Mucosa of rectum (tissue), 2 donors: Measurements from ENCODE around the gene PIP4K2C.

ENCODE experiments used
- H3K27ac ChIP-seq, 2 donors: one replicate each; pipeline ENCODE4 v1.7.0; 2013; ENCODE audit warnings: inconsistent platforms in 2 of 2, low read depth in 2 of 2, low read length in 2 of 2
- H3K27me3 ChIP-seq, 2 donors: one replicate each; pipeline ENCODE4 v1.7.0; 2013; ENCODE audit warnings: low read length in 2 of 2; ENCODE audit not compliant: control insufficient read depth in 2 of 2, insufficient read depth in 2 of 2
- H3K36me3 ChIP-seq, 2 donors: one replicate each; pipeline ENCODE4 v1.7.0; 2013; ENCODE audit warnings: low read length in 2 of 2; ENCODE audit not compliant: control insufficient read depth in 2 of 2, insufficient read depth in 2 of 2
- H3K4me1 ChIP-seq, 2 donors: one replicate each; pipeline ENCODE4 v1.7.0; 2013; ENCODE audit warnings: low read length in 2 of 2, mild to moderate bottlenecking in 1 of 2; ENCODE audit not compliant: control insufficient read depth in 2 of 2, insufficient read depth in 2 of 2
- H3K4me3 ChIP-seq, 2 donors: one replicate each; pipeline ENCODE4 v1.7.0; 2013; ENCODE audit warnings: low read length in 2 of 2
- H3K9ac ChIP-seq, 2 donors: one replicate each; pipeline ENCODE4 v1.7.0; 2013; ENCODE audit warnings: low read length in 2 of 2, low read depth in 1 of 2, mild to moderate bottlenecking in 1 of 2
- H3K9me3 ChIP-seq, 2 donors: one replicate each; pipeline ENCODE4 v1.7.0; 2013; ENCODE audit warnings: low read length in 2 of 2; ENCODE audit not compliant: control insufficient read depth in 2 of 2
- donor health status: healthy.
- donor health status: Normal muscosa, but diverticular disease.

The PIP4K2C gene

DNA sequence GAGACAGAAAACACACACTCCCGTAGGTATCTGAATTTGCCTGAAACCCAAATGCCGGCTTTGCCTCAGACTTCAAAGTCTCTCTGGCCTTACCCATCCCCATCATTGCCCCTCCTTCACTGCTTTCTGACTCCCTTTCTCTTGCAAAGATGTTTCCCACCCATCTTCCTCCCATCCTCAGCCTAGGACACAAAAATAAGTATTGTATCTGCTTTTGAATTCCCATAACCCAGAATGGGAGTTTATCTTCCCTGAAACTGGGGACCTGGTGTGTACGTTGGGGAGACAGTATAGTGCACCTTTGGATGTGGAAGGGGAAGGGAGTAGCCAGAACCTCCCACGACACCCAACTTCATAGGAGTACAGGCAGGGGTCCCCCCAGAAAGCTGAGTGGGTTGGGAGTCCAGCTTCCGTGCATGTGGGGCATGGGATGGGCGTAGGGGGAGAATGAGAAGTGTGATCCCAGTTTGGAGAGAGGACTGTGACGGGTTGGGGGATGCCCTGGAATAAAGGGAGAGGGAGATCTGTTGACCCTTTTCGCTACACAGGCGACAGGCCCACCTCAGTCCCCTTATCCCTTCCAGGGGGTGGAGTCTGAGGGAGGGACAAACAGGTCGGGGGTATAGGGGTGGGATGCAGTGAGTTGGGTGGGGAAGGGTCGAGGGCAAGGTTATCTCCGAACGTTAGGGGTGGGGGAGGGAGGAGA is 41.6 kb upstream of the PIP4K2C start:
- Histone ChIP-seq H3K4me3 (peak overlapping the region; percentile 43 to 63), H3K27ac (no peak overlapping the region), H3K27me3 (peaks cover 20 to 26% of the 10 kb centered on the region in 2 donors), H3K36me3 (no peaks in the 10 kb centered on the region), H3K9ac (no peak overlapping the region), H3K4me1 (peaks cover 12 to 18% of the 10 kb centered on the region in 2 donors), H3K9me3 (no peaks in the 10 kb centered on the region)

DNA sequence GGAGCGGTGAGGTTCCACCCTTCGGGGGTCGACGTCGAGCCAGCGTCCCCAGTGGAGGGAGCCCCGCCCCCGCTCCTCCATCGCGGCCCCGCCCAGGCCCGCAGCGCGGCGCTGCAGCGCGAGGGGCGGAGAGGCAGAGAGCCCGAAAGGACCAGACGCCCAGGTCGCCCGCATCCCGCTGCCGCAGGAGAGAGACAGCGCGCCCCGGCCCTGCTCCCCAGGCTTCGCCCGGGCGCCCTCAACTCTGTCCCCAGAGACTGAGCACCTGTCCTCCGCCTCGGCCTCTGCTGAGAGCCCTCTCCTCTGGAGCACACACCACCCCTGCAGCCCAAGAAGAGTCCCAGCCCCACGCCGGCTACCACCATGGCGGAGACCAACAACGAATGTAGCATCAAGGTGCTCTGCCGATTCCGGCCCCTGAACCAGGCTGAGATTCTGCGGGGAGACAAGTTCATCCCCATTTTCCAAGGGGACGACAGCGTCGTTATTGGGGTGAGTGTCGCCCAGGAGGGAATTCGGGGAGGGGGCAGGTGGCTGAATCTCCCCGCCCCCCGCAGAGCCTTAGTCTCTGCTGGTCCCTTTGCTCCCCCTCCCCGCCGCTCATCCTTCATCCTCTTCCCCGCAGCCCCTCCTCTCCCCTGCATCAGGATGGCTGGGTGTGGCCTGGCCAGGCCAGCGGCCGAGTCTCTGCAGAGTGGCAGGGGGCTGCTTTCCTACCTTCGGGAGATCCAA is 40.9 kb upstream of the PIP4K2C start, which contains the start of gene KIF5A:
TSS of gene KIF5A (plus strand) at position 136 of the 732 bp plus-strand sequence. CDS start at position 364, 228 bp downstream.
- H3K4me1 ChIP-seq = peaks cover 12 to 14% of the 10 kb centered on the region in 2 donors
- H3K9me3 ChIP-seq = no peaks in the 10 kb centered on the region
- H3K9ac ChIP-seq = peak within 1 kb of the TSS in 1 of 2 donors; percentile 63
- no peaks in the 10 kb centered on the region for H3K36me3 ChIP-seq
- H3K27me3 ChIP-seq = peaks cover 20 to 26% of the 10 kb centered on the region in 2 donors
- peak within 1 kb of the TSS; percentile 43 to 63 for H3K4me3 ChIP-seq
- H3K27ac ChIP-seq = no peak within 1 kb of the TSS

DNA sequence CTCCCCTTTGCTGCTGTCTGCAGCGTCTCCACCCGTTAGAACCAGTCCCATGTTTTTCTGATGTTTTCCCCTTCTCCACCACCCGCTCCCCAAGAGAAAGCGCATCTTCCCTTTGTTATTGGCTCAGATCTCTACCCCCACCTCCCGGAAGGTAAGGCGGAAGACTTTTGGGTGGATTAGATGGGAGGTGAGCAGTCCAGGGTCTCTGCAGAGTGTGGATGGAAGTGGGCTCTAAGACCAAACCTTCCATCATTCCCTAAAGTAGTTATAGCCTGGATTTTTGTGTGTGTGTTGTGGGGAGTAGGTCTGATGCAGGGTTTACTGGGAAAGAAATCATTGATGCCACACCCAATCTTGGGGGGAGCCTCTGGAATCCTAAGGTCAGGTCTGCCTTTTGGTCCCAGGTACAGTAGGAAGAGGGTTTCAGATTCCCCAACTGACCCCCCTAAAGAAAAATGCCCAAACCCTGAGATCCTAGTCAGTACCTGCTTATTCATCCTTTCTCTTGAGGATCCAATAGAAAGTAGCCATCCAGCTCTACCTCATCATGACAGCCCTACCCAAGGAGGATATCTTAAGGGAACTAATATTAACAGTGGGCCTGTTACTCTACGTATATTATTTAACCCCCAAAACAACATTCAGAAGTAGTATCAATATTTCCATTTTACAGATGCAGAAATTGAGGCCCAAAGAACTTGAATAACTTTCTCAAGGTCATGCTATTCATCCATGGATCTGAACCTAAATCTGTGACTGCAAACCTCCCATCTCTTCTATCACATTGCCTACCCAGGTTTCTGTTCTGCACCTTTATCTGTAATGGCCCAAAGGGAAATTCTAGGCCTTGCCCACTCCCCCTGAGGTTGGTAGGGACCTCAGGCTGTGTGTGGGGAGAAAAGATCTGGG is 40.1 kb upstream of the PIP4K2C start:
- Histone ChIP-seq H3K9ac (peak overlapping the region in 1 of 2 donors; percentile 28), H3K4me1 (peaks cover 6 to 9% of the 10 kb centered on the region in 2 donors), H3K27me3 (peaks cover 20 to 26% of the 10 kb centered on the region in 2 donors), H3K27ac (no peak overlapping the region), H3K36me3 (no peaks in the 10 kb centered on the region), H3K4me3 (no peak overlapping the region), H3K9me3 (no peaks in the 10 kb centered on the region)

DNA sequence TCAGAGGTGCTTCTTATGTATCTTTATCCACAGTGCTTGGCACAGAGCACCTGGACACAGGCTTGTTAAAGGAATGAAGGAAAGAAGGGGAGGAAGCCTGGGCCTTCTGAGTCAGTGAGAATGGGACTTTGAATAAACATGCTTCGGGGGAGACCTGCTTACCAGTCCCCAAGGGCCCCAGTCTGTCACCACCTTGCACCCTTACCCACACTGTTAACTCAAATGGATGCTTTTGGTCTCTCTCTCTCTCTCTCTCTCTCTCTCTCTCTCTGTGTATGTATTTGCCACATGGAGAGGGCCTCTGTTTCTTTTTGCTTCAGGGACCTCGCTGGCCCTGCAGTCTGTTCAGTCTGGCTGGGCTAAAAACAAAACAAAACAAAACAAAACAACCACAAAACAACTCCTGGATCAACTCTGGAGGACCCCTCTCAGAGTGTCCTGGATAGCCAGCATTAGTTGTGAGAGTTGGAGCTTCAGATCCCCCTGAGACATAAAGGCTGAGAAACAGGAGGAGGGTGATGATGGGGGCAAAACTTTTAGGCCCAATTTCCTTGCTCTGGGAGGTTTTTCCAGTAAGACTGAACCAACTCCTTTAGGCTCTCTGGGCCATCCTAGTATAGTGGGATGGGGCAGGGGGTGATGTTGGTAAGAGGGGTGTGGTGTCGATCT is 39.2 kb upstream of the PIP4K2C start:
- Histone ChIP-seq H3K9ac (no peak overlapping the region), H3K9me3 (no peaks in the 10 kb centered on the region), H3K27ac (no peak overlapping the region), H3K27me3 (peaks cover 20 to 26% of the 10 kb centered on the region in 2 donors), H3K4me1 (peaks cover 0 to 3% of the 10 kb centered on the region in 2 donors), H3K36me3 (no peaks in the 10 kb centered on the region), H3K4me3 (no peak overlapping the region)

DNA sequence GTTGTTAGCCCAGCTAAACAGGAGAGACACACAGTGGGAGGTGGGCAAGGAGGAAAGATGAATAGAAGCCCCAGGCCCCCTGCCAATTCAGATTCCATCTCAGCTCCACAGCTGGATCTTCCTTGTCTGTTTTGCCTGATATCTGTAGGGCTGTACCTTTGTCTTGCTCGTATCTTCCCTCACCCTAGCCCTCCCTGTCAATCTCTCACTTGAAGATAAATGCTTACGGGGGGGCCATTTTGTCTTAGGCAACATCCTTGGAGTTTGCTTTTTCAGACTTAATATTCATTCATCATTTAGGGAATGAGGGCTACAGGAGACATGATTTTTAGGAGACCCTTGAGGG is 38.7 kb upstream of the PIP4K2C start:
- H3K9ac ChIP-seq = no peak overlapping the region
- peaks cover 0 to 2% of the 10 kb centered on the region in 2 donors for H3K4me1 ChIP-seq

DNA sequence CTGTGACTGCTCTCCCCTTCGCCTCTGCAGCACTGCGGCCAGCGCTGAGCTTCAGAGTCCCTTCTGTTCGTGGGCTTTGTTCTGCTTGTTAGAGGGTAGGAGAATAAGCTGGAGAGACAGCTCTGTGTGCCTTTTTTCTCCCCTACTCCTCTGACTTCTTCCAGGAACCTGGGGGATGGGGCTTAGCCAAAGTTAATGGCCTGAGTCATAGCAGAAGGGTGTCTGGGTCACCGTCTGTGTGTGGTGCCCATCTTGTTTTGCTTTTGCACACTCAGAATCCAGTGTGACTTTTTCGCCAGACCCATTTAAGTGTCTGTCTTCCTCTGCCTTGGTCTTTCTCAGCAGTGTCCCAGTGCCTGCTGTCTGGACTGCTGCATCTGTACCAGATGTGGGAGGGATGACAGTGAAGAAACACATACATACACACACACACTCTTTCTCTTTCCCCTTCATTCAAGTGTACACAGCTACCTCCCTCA is 38.1 kb upstream of the PIP4K2C start:
- H3K4me1 ChIP-seq = no peaks in the 10 kb centered on the region
- H3K36me3 ChIP-seq = no peaks in the 10 kb centered on the region
- H3K9ac ChIP-seq = no peak overlapping the region
- H3K4me3 ChIP-seq = no peak overlapping the region
- no peak overlapping the region for H3K27ac ChIP-seq
- H3K9me3 ChIP-seq = no peaks in the 10 kb centered on the region
- peaks cover 20 to 26% of the 10 kb centered on the region in 2 donors for H3K27me3 ChIP-seq

More for the DNA sequence above, 38.7 kb upstream of the PIP4K2C start:
- H3K27ac ChIP-seq = no peak overlapping the region
- H3K27me3 ChIP-seq = peaks cover 20 to 26% of the 10 kb centered on the region in 2 donors
- no peaks in the 10 kb centered on the region for H3K36me3 ChIP-seq
- H3K9me3 ChIP-seq = no peaks in the 10 kb centered on the region
- H3K4me3 ChIP-seq = no peak overlapping the region

DNA sequence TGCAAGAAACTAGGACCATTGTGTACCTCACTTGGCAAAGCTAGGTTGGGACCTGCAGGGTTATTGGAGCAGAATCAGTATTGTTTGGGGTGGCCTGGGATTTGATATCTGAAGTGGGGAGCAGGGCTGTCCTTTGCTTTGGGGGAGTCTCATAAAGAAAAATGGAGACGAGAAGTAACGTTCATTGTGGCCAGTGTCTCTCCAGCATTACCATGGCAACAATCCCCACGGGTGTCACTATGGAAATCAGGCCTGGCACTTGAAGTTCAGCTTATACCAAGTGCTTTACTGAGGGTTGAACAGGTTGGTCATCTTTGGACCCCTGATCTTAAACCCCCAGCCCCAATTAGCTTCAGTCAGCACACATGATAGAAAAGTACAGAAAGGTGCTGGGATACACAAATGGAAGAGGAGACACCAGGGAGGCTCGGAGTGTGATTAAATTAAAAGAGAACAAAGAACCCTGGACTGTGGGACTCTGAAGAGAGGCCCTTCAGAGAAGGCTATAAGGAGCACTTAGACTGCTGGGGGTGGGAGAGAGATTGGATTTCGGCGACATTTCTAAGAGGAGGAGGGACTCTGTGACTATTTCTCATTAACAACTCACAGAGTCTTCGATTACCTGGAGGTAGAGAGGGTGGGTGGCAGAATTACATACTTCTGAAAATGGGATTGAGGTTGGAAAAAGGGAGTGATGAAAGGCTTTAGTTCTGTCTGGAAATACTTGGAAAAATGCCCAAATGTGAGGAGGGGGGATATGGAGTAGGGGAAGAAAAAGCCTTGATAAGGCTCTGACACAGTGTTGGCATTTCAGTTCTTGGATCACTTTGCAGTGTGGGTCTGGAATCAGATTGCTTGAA is 37.4 kb upstream of the PIP4K2C start:
- Histone ChIP-seq H3K27ac (no peak overlapping the region), H3K4me3 (no peak overlapping the region), H3K4me1 (no peaks in the 10 kb centered on the region), H3K27me3 (peaks cover 16 to 24% of the 10 kb centered on the region in 2 donors), H3K36me3 (no peaks in the 10 kb centered on the region), H3K9ac (no peak overlapping the region), H3K9me3 (no peaks in the 10 kb centered on the region)

DNA sequence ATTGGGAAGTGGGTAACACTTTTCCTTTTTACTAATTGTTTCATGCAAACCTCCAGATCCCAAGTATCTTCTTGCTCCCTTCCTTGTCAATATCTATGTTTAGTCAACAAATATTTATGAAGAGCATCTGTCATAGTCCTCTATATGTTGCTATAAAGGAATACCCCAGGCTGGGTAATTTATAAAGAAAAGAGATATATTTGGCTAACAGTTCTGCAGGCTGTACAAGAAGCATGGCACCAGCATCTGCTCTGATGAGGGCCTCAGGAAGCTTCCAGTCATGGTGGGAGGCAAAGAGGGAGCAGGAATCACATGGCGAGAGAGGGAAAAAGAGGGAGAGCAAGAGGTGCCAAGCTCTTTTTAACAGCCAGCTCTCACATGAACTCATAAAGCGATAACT is 36.5 kb upstream of the PIP4K2C start:
- Histone ChIP-seq H3K27me3 (peaks cover 8 to 15% of the 10 kb centered on the region in 2 donors), H3K9me3 (no peaks in the 10 kb centered on the region), H3K27ac (no peak overlapping the region), H3K4me3 (no peak overlapping the region), H3K36me3 (no peaks in the 10 kb centered on the region), H3K4me1 (no peaks in the 10 kb centered on the region), H3K9ac (no peak overlapping the region)

DNA sequence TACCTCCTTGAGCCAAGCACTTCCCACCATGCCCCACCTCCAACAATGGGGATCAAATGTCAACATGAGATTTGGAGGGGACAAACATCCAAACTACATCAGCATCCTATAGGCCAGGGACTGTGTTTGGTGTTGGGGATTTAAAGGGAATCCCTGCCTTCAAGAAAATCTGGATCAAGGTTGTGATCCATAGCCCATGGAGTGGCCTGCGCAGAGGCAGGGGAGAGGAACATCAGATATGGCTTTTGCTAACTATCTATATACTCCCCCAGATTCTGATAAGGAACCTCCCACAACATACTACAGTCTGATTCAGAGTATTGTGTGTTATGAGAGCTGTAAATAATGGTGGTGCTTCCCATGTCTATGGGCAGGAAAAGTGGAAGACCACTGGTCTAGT is 36.1 kb upstream of the PIP4K2C start:
- no peaks in the 10 kb centered on the region for H3K9me3 ChIP-seq
- H3K4me1 ChIP-seq = no peaks in the 10 kb centered on the region
- H3K27ac ChIP-seq = no peak overlapping the region
- H3K27me3 ChIP-seq = peaks cover 6 to 13% of the 10 kb centered on the region in 2 donors
- H3K9ac ChIP-seq = no peak overlapping the region
- H3K36me3 ChIP-seq = no peaks in the 10 kb centered on the region
- H3K4me3 ChIP-seq = no peak overlapping the region
